Measurements from ENCODE around the gene CCL19. TPM values are rescaled to one million over a fixed set of nuclear protein-coding genes. Genes with fewer than 3 reads are reported as not detected.

The CCL19 gene
- total RNA-seq, 1 experiment from 2014 or later, result not detected

DNA sequence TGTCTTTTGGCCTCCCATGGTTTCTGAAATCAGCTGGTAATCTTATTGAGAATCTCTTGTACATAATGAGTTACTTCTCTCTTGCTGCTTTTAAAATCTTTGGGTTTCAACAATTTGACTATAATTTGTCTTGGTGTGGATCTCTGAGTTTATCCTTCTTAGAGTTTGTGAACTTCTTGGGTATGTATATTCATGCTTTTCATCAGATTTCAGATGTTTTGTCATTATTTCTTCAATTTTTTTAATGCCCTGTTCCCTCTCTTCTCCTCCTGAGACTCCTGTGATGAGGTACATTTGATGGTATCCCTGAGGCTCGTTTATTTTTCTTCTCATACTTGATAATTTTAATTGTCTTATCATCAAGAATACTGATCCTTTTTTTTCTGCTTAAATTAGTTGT is 21.1 kb upstream of the CCL19 start (continued):
- TF ChIP-seq TCF7L2 (IDR thresholded peaks at IDR 0.05; ENCODE audit: borderline replicate concordance, extremely low read depth, insufficient read depth, insufficient read length) (no peak), ZFX (IDR thresholded peaks at IDR 0.05) (no peak)

DNA sequence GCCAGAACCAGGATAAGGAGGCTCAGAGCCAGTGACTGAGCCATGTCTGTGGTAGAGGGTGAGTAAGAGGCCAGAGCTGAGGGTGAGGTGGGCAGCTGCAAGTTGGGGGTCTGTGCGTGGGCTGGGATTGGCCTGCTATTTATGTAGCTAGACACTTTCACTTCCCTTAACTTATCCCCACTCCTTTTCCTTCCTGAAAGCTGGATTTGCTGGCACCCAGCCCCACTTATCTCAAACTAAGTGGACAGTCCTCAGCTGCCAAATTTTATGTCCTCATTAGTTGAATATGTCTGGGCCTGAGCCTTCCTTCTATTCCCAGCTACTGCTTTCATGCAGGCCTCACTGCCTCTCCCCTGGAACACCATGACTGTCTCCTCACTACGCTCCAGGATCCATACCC is 18.9 kb upstream of the CCL19 start, which contains the start of gene CCL21:
Gene CCL21 (minus strand): TSS at position 114 of the 400 bp plus-strand sequence. CDS start 70 bp downstream, at position 44.
- BruUV-seq (replicated peaks), result no TSS peak
- Histone ChIP-seq H3K4me3 (replicated peaks in 1 of 2; ENCODE audit: low read depth in 1 of 2, low read length in 2 of 2) (no peak within 1 kb of the TSS), H3K27ac (ENCODE audit: low read depth, low read length) (no peak within 1 kb of the TSS), H3K9me3 (ENCODE audit: control insufficient read depth in 1 of 2, insufficient read depth in 1 of 2, low read depth in 1 of 2, low read length in 2 of 2) (no peaks in the 10 kb centered on the region), H3K79me2 (ENCODE audit: insufficient read depth, low read length) (no peaks in the 10 kb centered on the region), H3K9ac (ENCODE audit: low read length) (no peak within 1 kb of the TSS), H2AFZ (ENCODE audit: low read depth, low read length, poor library complexity, severe bottlenecking) (no peak within 1 kb of the TSS), H3K27me3 (ENCODE audit: insufficient read depth, low read length) (peaks cover 23% of the 10 kb centered on the region), H3K36me3 (ENCODE audit: control insufficient read depth in 1 of 2, insufficient read depth in 2 of 2, low read length in 2 of 2) (no peaks in the 10 kb centered on the region), H3K4me1 (ENCODE audit: control insufficient read depth in 1 of 2, insufficient read depth in 2 of 2, low read length in 2 of 2) (no peaks in the 10 kb centered on the region), H3K9me2 (ENCODE audit: insufficient read depth) (no peaks in the 10 kb centered on the region), H3K4me2 (ENCODE audit: low read length) (no peak within 1 kb of the TSS), H4K20me1 (ENCODE audit: insufficient read depth) (no peaks in the 10 kb centered on the region)
- TF ChIP-seq JUND (IDR thresholded peaks at IDR 0.05), result no peak
- TF ChIP-seq POLR2A (IDR thresholded peaks at IDR 0.05; ENCODE audit: borderline replicate concordance, extremely low read depth, insufficient read depth, insufficient read length), result no peak
- no peak for TF ChIP-seq FOSL1 (IDR thresholded peaks at IDR 0.05; ENCODE audit: low read depth)
- TF ChIP-seq, protein P1, sequence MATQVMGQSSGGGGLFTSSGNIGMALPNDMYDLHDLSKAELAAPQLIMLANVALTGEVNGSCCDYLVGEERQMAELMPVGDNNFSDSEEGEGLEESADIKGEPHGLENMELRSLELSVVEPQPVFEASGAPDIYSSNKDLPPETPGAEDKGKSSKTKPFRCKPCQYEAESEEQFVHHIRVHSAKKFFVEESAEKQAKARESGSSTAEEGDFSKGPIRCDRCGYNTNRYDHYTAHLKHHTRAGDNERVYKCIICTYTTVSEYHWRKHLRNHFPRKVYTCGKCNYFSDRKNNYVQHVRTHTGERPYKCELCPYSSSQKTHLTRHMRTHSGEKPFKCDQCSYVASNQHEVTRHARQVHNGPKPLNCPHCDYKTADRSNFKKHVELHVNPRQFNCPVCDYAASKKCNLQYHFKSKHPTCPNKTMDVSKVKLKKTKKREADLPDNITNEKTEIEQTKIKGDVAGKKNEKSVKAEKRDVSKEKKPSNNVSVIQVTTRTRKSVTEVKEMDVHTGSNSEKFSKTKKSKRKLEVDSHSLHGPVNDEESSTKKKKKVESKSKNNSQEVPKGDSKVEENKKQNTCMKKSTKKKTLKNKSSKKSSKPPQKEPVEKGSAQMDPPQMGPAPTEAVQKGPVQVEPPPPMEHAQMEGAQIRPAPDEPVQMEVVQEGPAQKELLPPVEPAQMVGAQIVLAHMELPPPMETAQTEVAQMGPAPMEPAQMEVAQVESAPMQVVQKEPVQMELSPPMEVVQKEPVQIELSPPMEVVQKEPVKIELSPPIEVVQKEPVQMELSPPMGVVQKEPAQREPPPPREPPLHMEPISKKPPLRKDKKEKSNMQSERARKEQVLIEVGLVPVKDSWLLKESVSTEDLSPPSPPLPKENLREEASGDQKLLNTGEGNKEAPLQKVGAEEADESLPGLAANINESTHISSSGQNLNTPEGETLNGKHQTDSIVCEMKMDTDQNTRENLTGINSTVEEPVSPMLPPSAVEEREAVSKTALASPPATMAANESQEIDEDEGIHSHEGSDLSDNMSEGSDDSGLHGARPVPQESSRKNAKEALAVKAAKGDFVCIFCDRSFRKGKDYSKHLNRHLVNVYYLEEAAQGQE (IDR thresholded peaks at IDR 0.05; ENCODE audit: low read depth), result no peak
- TF ChIP-seq POLR2AphosphoS5 (IDR thresholded peaks at IDR 0.05; ENCODE audit: low read depth, low read length), result no peak
- no peak for TF ChIP-seq SRF (IDR thresholded peaks at IDR 0.05; ENCODE audit: low read depth)
- no peak for TF ChIP-seq EZH2 (IDR thresholded peaks at IDR 0.05)
- no peak for TF ChIP-seq EGR1 (IDR thresholded peaks at IDR 0.05; ENCODE audit: low read depth)
- TF ChIP-seq, protein P2, sequence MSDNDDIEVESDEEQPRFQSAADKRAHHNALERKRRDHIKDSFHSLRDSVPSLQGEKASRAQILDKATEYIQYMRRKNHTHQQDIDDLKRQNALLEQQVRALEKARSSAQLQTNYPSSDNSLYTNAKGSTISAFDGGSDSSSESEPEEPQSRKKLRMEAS (IDR thresholded peaks at IDR 0.05), result no peak
- TF ChIP-seq ZNF274 (IDR thresholded peaks at IDR 0.05; ENCODE audit: low read depth, low read length), result no peak
- no peak for TF ChIP-seq SP1 (IDR thresholded peaks at IDR 0.05; ENCODE audit: low read depth)
- CTCF ChIA-PET, result interaction anchor here (0.9 to 1.4 kb wide), 2 partner anchors 8 to 9 kb away, joined by 3 to 5 read pairs; no protein-coding TSS in a partner anchor
- POLR2A ChIA-PET, result interaction anchor here (0.7 kb wide), 1 partner anchor 894 kb away, joined by 3 read pairs; no protein-coding TSS in a partner anchor
- ATAC-seq, result no peak
- RAD21 ChIA-PET (ENCODE audit: low non-redundant PET in 1 of 2, low total read pairs in 2 of 2, uncharacterized antibody in 2 of 2, unreplicated experiment in 2 of 2), result no interaction called here
- DNase-seq (ENCODE audit: low read depth, low spot score), result no peak
- intact Hi-C loops (cut with micrococcal nuclease), result no loop called here

Measured in HCT116 (cell line).